Measurements from ENCODE around the gene PRRX2.
"Not testable (repeated sequence)": the region's sequence is repeated elsewhere in the genome, so short reads cannot be mapped to it uniquely, and the experiment has no call there.

Gene PRRX2

GRCh38 chr9:129761901-129762369 lies 96.5 kb downstream of the PRRX2 start:
- no peak for DNase-seq

GRCh38 chr9:129762370-129762984 lies 97.0 kb downstream of the PRRX2 start:
- DNase-seq, result not testable (repeated sequence)

GRCh38 chr9:129762985-129763926 lies 97.8 kb downstream of the PRRX2 start:
- no peak for DNase-seq

- DNase-seq, result no peak
These were observed 100.4 kb downstream of the PRRX2 start for GRCh38 chr9:129765764-129766317.

GRCh38 chr9:129768486-129768885 lies 103.0 kb downstream of the PRRX2 start:
- no peak for DNase-seq

- no peak for DNase-seq
These were observed 104.2 kb downstream of the PRRX2 start for GRCh38 chr9:129769669-129770068.

GRCh38 chr9:129770741-129771140 lies 105.3 kb downstream of the PRRX2 start:
- no peak for DNase-seq
